Nephron (organoid): ENCODE results near the gene DCAF6.

Source experiments
- H3K27ac Mint-ChIP-seq, 3 experiments: 2 replicates each; pipeline ENCODE4 v1.8.0; 2020; ENCODE audit warnings: mixed read lengths in 3 of 3, mild to moderate bottlenecking in 2 of 3, moderate library complexity in 1 of 3
- H3K27me3 Mint-ChIP-seq: 2 replicates; pipeline ENCODE4 v1.8.0; 2021; ENCODE audit warnings: low read depth, mild to moderate bottlenecking, moderate library complexity, mixed read lengths
- H3K36me3 Mint-ChIP-seq: 2 replicates; pipeline ENCODE4 v1.8.0; 2020; ENCODE audit warnings: low read depth, mixed read lengths
- H3K4me1 Mint-ChIP-seq: 2 replicates; pipeline ENCODE4 v1.8.0; 2020; ENCODE audit warnings: mixed read lengths
- H3K4me3 Mint-ChIP-seq, 3 experiments: 2 replicates each; pipeline ENCODE4 v1.8.0; 2020; ENCODE audit warnings: mild to moderate bottlenecking in 3 of 3, mixed read lengths in 3 of 3, moderate library complexity in 2 of 3
- H3K9me3 Mint-ChIP-seq: 2 replicates; pipeline ENCODE4 v1.8.0; 2020; ENCODE audit warnings: mixed read lengths
- TF ChIP-seq, protein P1 (sequence below), 3 experiments: fragments of 200-600 bp; sonication (generic); IDR thresholded peaks; one replicate each; pipeline ENCODE4 v1.5.0; 2021; ENCODE audit warnings: antibody characterized with exemption in 3 of 3; ENCODE audit not compliant: unreplicated experiment in 3 of 3

DCAF6 gene

GRCh38 chr1:168008595-168008994, 72.1 kb downstream of the DCAF6 start:
- Mint-ChIP-seq H3K4me3 (no peak overlapping the region), H3K27me3 (no peaks in the 10 kb centered on the region), H3K4me1 (no peaks in the 10 kb centered on the region), H3K27ac (no peak overlapping the region), H3K36me3 (peaks cover 46% of the 10 kb centered on the region), H3K9me3 (no peaks in the 10 kb centered on the region)
- TF ChIP-seq, protein P1, sequence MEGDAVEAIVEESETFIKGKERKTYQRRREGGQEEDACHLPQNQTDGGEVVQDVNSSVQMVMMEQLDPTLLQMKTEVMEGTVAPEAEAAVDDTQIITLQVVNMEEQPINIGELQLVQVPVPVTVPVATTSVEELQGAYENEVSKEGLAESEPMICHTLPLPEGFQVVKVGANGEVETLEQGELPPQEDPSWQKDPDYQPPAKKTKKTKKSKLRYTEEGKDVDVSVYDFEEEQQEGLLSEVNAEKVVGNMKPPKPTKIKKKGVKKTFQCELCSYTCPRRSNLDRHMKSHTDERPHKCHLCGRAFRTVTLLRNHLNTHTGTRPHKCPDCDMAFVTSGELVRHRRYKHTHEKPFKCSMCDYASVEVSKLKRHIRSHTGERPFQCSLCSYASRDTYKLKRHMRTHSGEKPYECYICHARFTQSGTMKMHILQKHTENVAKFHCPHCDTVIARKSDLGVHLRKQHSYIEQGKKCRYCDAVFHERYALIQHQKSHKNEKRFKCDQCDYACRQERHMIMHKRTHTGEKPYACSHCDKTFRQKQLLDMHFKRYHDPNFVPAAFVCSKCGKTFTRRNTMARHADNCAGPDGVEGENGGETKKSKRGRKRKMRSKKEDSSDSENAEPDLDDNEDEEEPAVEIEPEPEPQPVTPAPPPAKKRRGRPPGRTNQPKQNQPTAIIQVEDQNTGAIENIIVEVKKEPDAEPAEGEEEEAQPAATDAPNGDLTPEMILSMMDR (IDR thresholded peaks at IDR 0.05; ENCODE audit: unreplicated experiment in 3 of 3), result no peak

DNA sequence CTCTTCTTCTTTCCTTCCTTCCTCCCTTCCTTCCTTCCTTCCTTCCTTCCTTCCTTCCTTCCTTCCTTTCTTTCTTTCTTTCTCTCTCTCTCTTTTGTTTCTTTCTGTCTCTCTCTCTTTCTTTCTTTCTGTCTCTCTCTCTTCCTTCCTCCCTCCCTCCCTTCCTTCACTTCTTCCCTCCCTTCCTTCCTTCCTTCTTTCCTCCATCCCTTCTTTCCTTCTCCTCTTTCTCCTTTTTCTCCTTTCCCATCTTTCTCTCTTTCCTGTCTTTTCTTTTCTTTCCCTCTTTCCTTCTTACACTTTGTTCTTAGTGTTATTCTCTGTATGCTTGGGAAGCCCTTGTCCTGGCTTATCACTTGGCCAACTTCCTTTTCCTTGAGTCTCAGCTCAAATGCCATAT, 72.8 kb downstream of the DCAF6 start:
- TF ChIP-seq, protein P1 (IDR thresholded peaks at IDR 0.05; ENCODE audit: unreplicated experiment in 3 of 3), result no peak
- no peaks in the 10 kb centered on the region for H3K9me3 Mint-ChIP-seq
- H3K27me3 Mint-ChIP-seq, result no peaks in the 10 kb centered on the region
- H3K27ac Mint-ChIP-seq, result no peak overlapping the region
- H3K36me3 Mint-ChIP-seq, result peaks cover 50% of the 10 kb centered on the region
- no peak overlapping the region for H3K4me3 Mint-ChIP-seq
- no peaks in the 10 kb centered on the region for H3K4me1 Mint-ChIP-seq

DNA sequence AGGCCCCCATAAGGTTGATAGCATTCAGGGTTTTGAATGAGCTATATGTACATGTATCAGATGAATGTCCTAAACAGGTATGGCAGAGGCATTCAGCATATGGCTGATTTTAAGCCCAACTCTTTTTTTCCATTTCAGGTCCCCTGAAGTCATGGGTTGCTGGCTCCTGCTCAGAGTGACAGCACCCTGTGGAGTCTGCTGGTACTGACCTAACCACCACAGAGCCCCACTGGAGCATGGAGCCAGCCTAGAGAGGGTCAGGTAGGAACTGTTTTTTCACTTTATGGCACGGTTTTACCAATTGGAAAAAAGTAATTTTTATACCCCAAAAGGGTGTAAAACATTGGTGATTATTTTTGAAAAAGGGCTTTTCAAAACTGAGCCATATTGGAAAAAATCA, 82.9 kb downstream of the DCAF6 start:
- Mint-ChIP-seq H3K4me3 (no peak overlapping the region), H3K36me3 (peaks cover 24% of the 10 kb centered on the region), H3K4me1 (no peaks in the 10 kb centered on the region), H3K9me3 (no peaks in the 10 kb centered on the region), H3K27ac (no peak overlapping the region), H3K27me3 (no peaks in the 10 kb centered on the region)
- TF ChIP-seq, protein P1 (IDR thresholded peaks at IDR 0.05; ENCODE audit: unreplicated experiment in 3 of 3), result no peak

DNA sequence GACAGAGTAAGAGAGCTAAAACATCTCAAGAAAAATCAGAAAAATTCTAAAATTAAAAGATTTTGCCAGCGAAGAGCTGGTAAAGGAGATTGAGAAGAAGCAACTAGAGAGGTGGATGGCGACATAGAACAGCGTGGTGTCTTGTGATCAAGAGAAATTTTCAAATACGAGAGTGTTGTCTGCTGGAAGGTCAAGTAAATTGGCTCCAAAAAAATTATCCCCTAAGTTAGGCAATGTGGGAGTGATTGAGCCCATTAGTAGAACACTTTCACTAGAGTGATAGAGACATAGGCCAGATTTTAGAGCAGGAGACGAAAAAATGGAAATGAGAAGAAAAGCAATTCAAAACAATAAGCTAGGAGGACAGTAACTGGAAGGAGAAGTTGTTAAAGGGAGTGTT, 94.7 kb downstream of the DCAF6 start:
- no peak overlapping the region for H3K4me3 Mint-ChIP-seq
- TF ChIP-seq, protein P1 (IDR thresholded peaks at IDR 0.05; ENCODE audit: unreplicated experiment in 3 of 3), result no peak
- H3K4me1 Mint-ChIP-seq, result no peaks in the 10 kb centered on the region
- peaks cover 9% of the 10 kb centered on the region for H3K36me3 Mint-ChIP-seq
- H3K27ac Mint-ChIP-seq, result no peak overlapping the region
- no peaks in the 10 kb centered on the region for H3K27me3 Mint-ChIP-seq
- H3K9me3 Mint-ChIP-seq, result no peaks in the 10 kb centered on the region

DNA sequence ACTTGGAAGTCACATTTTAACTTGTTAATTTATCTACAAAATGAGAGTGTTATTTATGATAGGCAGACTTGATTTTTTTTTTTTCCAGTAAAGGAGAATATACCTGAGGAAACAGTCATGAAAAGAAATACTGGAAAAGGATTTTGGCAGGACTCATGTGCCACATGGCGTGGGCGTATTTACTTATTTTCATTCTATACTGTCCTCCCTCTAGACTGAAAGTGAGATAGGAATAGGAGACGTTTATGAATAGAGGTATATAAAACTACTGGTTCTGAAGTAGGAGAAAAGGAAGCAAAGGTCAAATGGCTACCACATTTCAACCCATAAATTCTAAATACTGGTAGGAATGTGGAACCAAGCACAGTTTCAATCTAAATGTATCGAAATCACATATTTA, 95.1 kb downstream of the DCAF6 start:
- TF ChIP-seq, protein P1 (IDR thresholded peaks at IDR 0.05; ENCODE audit: unreplicated experiment in 3 of 3), result no peak
- Mint-ChIP-seq H3K4me3 (no peak overlapping the region), H3K9me3 (no peaks in the 10 kb centered on the region), H3K36me3 (peaks cover 9% of the 10 kb centered on the region), H3K27me3 (no peaks in the 10 kb centered on the region), H3K4me1 (no peaks in the 10 kb centered on the region), H3K27ac (no peak overlapping the region)

GRCh38 chr1:168032029-168032428, 95.5 kb downstream of the DCAF6 start:
- no peaks in the 10 kb centered on the region for H3K4me1 Mint-ChIP-seq
- no peak overlapping the region for H3K4me3 Mint-ChIP-seq
- TF ChIP-seq, protein P1 (IDR thresholded peaks at IDR 0.05; ENCODE audit: unreplicated experiment in 3 of 3), result no peak
- H3K27ac Mint-ChIP-seq, result no peak overlapping the region
- H3K36me3 Mint-ChIP-seq, result peaks cover 9% of the 10 kb centered on the region
- H3K9me3 Mint-ChIP-seq, result no peaks in the 10 kb centered on the region
- H3K27me3 Mint-ChIP-seq, result no peaks in the 10 kb centered on the region
